Urothelium cell line (cell line): ENCODE measurements around the gene ACAT2.
A peak's percentile ranks its signal among the peaks of the same experiment; 100 is the strongest.
"Not testable (repeated sequence)": the region's sequence is repeated elsewhere in the genome, so short reads cannot be mapped to it uniquely, and the experiment has no call there.

ENCODE experiments used
- DNase-seq: peaks from one replicate; pipeline ENCODE4 v3.0.0; 2011; ENCODE audit warnings: low spot score, mixed read lengths
- FAIRE-seq: peaks from 2 replicates; lab custom pipeline; 2011; peaks lifted over from hg19 to GRCh38; lab: Jason Lieb, UNC

The ACAT2 gene

GRCh38 chr6:159806021-159806458 is 44.2 kb downstream of the ACAT2 start:
- FAIRE-seq: no peak
- DNase-seq: no peak

- DNase-seq (peak; percentile 46), FAIRE-seq (no peak)
These were observed 45.5 kb downstream of the ACAT2 start for GRCh38 chr6:159807150-159807858.

GRCh38 chr6:159808647-159809046 is 46.8 kb downstream of the ACAT2 start:
- FAIRE-seq (no peak), DNase-seq (no peak)

- DNase-seq (no peak), FAIRE-seq (no peak)
These were observed 47.3 kb downstream of the ACAT2 start for GRCh38 chr6:159809149-159809548.

GRCh38 chr6:159813781-159814180 is 51.9 kb downstream of the ACAT2 start:
- FAIRE-seq (no peak), DNase-seq (no peak)

GRCh38 chr6:159815410-159815809 is 53.6 kb downstream of the ACAT2 start:
- DNase-seq: no peak
- no peak for FAIRE-seq

- not testable (repeated sequence) for FAIRE-seq, DNase-seq
These were observed 54.9 kb downstream of the ACAT2 start for GRCh38 chr6:159816775-159817174.

- FAIRE-seq (no peak), DNase-seq (no peak)
These were observed 56.3 kb downstream of the ACAT2 start for GRCh38 chr6:159817951-159818739.

GRCh38 chr6:159819098-159819497 is 57.3 kb downstream of the ACAT2 start:
- FAIRE-seq: no peak

GRCh38 chr6:159819932-159820640 is 58.2 kb downstream of the ACAT2 start:
- DNase-seq: no peak
- FAIRE-seq: no peak

More at GRCh38 chr6:159819098-159819497, 57.3 kb downstream of the ACAT2 start:
- no peak for DNase-seq

GRCh38 chr6:159821122-159821521 is 59.3 kb downstream of the ACAT2 start:
- no peak for FAIRE-seq
- DNase-seq: no peak

- no peak for FAIRE-seq
These were observed 59.9 kb downstream of the ACAT2 start for GRCh38 chr6:159821726-159822125.

GRCh38 chr6:159823953-159824352 is 62.1 kb downstream of the ACAT2 start:
- FAIRE-seq (no peak), DNase-seq (no peak)

More at GRCh38 chr6:159821726-159822125, 59.9 kb downstream of the ACAT2 start:
- no peak for DNase-seq

GRCh38 chr6:159824690-159825089 is 62.8 kb downstream of the ACAT2 start:
- DNase-seq, FAIRE-seq: not testable (repeated sequence)

- FAIRE-seq (no peak), DNase-seq (no peak)
These were observed 64.2 kb downstream of the ACAT2 start for GRCh38 chr6:159826004-159826403.

GRCh38 chr6:159826968-159827647 is 65.3 kb downstream of the ACAT2 start:
- no peak for DNase-seq
- FAIRE-seq: no peak

GRCh38 chr6:159828074-159828473 is 66.2 kb downstream of the ACAT2 start:
- no peak for FAIRE-seq
- DNase-seq: no peak
